ENCODE data around the gene PARP1. TPM values are rescaled to one million over a fixed set of nuclear protein-coding genes. Genes with fewer than 3 reads are reported as not detected.

Gene PARP1
- total and polyA plus RNA-seq, 2 donors (not counting 1 experiment from before 2014, with no cell fraction given) = 118 to 180 TPM

DNA sequence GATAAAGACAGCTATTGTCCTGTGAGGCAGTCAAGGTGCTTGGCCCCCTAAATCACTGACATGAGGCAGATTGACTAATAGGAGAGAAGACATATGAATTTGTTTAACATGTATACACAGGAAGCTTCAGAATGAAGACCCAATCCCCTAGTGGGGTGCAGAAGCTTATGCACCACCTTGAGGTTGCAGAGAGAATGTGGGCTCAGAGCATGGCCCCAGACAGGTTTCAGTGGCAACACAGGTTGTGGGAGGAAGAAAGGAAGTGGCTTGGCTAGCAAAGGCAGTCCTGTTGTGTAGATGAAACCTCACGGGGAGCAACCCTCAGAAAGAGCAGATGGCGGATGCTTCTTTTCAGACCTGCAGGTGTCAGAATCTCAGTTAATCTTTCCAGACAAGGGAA lies 37.0 kb upstream of the PARP1 start:
- Mint-ChIP-seq H3K4me3 (peak overlapping the region; percentile 46), H3K27ac (peak overlapping the region; percentile 78), H3K9me3 (ENCODE audit: insufficient read depth) (no peaks in the 10 kb centered on the region), H3K4me1 (peaks cover 23% of the 10 kb centered on the region), H3K27me3 (no peaks in the 10 kb centered on the region)
- Histone ChIP-seq H3K4me3 (ENCODE audit: control extremely low read depth in 1 of 5, extremely low read depth in 1 of 5, insufficient read depth in 1 of 5, low read depth in 2 of 5, low read length in 4 of 5) (no peak overlapping the region), H3K9ac (ENCODE audit: low read length) (no peak overlapping the region), H3K4me2 (replicated peaks; ENCODE audit: low read depth, low read length, poor library complexity, severe bottlenecking) (peak overlapping the region; percentile 44), H4K20me1 (ENCODE audit: control insufficient read depth, insufficient read depth, low read length, poor library complexity, severe bottlenecking) (no peaks in the 10 kb centered on the region), H3K36me3 (replicated peaks in 1 of 2; ENCODE audit: control extremely low read depth in 1 of 2, control insufficient read depth in 1 of 2, extremely low read depth in 1 of 2, insufficient read depth in 2 of 2, low read length in 1 of 2) (no peaks in the 10 kb centered on the region), H3K79me2 (ENCODE audit: control insufficient read depth, insufficient read depth, low read length) (no peaks in the 10 kb centered on the region), H3K4me1 (ENCODE audit: control insufficient read depth in 2 of 2, insufficient read depth in 2 of 2, low read length in 2 of 2) (peaks cover 23% of the 10 kb centered on the region in 2 donors), H2AFZ (ENCODE audit: insufficient read depth, low read depth, low read length, poor library complexity, severe bottlenecking) (peak overlapping the region; percentile 15), H3K27me3 (replicated peaks in 1 of 4; ENCODE audit: control extremely low read depth in 1 of 4, control insufficient read depth in 3 of 4, insufficient read depth in 4 of 4, low read length in 3 of 4) (no peaks in the 10 kb centered on the region), H3K9me3 (ENCODE audit: control extremely low read depth in 1 of 3, control insufficient read depth in 2 of 3, insufficient read depth in 1 of 3, low read length in 2 of 3) (no peaks in the 10 kb centered on the region), H3K27ac (ENCODE audit: low read length in 2 of 2) (peak overlapping the region; percentile 8 to 20)
- TF ChIP-seq, protein P1, sequence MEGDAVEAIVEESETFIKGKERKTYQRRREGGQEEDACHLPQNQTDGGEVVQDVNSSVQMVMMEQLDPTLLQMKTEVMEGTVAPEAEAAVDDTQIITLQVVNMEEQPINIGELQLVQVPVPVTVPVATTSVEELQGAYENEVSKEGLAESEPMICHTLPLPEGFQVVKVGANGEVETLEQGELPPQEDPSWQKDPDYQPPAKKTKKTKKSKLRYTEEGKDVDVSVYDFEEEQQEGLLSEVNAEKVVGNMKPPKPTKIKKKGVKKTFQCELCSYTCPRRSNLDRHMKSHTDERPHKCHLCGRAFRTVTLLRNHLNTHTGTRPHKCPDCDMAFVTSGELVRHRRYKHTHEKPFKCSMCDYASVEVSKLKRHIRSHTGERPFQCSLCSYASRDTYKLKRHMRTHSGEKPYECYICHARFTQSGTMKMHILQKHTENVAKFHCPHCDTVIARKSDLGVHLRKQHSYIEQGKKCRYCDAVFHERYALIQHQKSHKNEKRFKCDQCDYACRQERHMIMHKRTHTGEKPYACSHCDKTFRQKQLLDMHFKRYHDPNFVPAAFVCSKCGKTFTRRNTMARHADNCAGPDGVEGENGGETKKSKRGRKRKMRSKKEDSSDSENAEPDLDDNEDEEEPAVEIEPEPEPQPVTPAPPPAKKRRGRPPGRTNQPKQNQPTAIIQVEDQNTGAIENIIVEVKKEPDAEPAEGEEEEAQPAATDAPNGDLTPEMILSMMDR (IDR thresholded peaks at IDR 0.05) = peak; percentile 38
- no peak for TF ChIP-seq EZH2 (IDR thresholded peaks at IDR 0.05; ENCODE audit: borderline replicate concordance, insufficient read depth, low read depth, low read length, poor library complexity, severe bottlenecking)
- ATAC-seq (ENCODE audit: low read depth) (peak; percentile 97), DNase-seq (peak; percentile 74)
- intact Hi-C loops (cut with micrococcal nuclease) = no loop called here
- CTCF ChIA-PET = interaction anchor here (1.2 to 2.4 kb wide), 6 partner anchors 8 to 102 kb away, joined by 3 to 13 read pairs (median 5); partner anchors contain the start of gene PARP1
- POLR2A ChIA-PET = interaction anchor here (1.3 kb wide), 1 partner anchor 37 kb away, joined by 6 read pairs; the partner anchor contains the start of gene PARP1
- WGBS (ENCODE audit: insufficient coverage) = 0% methylated on average over 2 of the region's 2 CpGs

DNA sequence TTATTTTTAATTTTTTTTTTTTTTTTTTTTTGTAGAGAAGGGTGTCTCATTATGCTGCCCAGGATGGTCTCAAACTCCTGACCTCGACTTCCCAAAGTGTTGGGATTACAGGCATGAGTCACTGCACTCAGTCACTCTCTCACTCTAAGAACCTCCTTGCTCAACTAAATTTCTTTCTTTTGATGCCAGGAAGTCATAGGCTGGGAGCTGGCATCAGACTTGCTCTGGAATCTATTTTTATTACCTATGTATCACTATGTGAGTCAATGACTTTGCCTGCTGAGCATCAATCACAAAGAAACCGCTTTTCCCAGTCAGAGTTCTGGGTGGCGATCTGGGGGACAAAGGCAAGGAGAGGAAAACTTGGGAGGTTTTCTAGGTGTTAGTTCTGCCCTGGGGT lies 35.5 kb upstream of the PARP1 start:
- H3K4me2 ChIP-seq (replicated peaks; ENCODE audit: low read depth, low read length, poor library complexity, severe bottlenecking) = no peak overlapping the region
- no peak overlapping the region for H3K9ac ChIP-seq (ENCODE audit: low read length)

More for the DNA sequence above, 35.5 kb upstream of the PARP1 start:
- Histone ChIP-seq H4K20me1 (ENCODE audit: control insufficient read depth, insufficient read depth, low read length, poor library complexity, severe bottlenecking) (no peaks in the 10 kb centered on the region), H3K9me3 (ENCODE audit: control extremely low read depth in 1 of 3, control insufficient read depth in 2 of 3, insufficient read depth in 1 of 3, low read length in 2 of 3) (no peaks in the 10 kb centered on the region), H3K27me3 (replicated peaks in 1 of 4; ENCODE audit: control extremely low read depth in 1 of 4, control insufficient read depth in 3 of 4, insufficient read depth in 4 of 4, low read length in 3 of 4) (no peaks in the 10 kb centered on the region), H3K36me3 (replicated peaks in 1 of 2; ENCODE audit: control extremely low read depth in 1 of 2, control insufficient read depth in 1 of 2, extremely low read depth in 1 of 2, insufficient read depth in 2 of 2, low read length in 1 of 2) (no peaks in the 10 kb centered on the region), H3K4me3 (ENCODE audit: control extremely low read depth in 1 of 5, extremely low read depth in 1 of 5, insufficient read depth in 1 of 5, low read depth in 2 of 5, low read length in 4 of 5) (no peak overlapping the region), H3K79me2 (ENCODE audit: control insufficient read depth, insufficient read depth, low read length) (no peaks in the 10 kb centered on the region), H3K27ac (ENCODE audit: low read length in 2 of 2) (no peak overlapping the region), H3K4me1 (ENCODE audit: control insufficient read depth in 2 of 2, insufficient read depth in 2 of 2, low read length in 2 of 2) (peaks cover 23 to 24% of the 10 kb centered on the region in 2 donors), H2AFZ (ENCODE audit: insufficient read depth, low read depth, low read length, poor library complexity, severe bottlenecking) (no peak overlapping the region)
- Mint-ChIP-seq H3K27ac (peak overlapping the region; percentile 1), H3K27me3 (no peaks in the 10 kb centered on the region), H3K4me3 (no peak overlapping the region), H3K4me1 (peaks cover 24% of the 10 kb centered on the region), H3K9me3 (ENCODE audit: insufficient read depth) (no peaks in the 10 kb centered on the region)
- ChIA-PET POLR2A (interaction anchor here (0.7 kb wide), 1 partner anchor 1018 kb away, joined by 11 read pairs; no protein-coding TSS in a partner anchor), CTCF (interaction anchor here (1.0 to 2.4 kb wide), 3 partner anchors 19 to 110 kb away, joined by 3 to 13 read pairs (median 3); partner anchors contain the start of gene PARP1)
- 100% methylated on average over 2 of the region's 3 CpGs for WGBS (ENCODE audit: insufficient coverage)
- intact Hi-C loops (cut with micrococcal nuclease) = no loop called here
- ATAC-seq (ENCODE audit: low read depth) (no peak), DNase-seq (no peak)
- no peak for TF ChIP-seq EZH2 (IDR thresholded peaks at IDR 0.05; ENCODE audit: borderline replicate concordance, insufficient read depth, low read depth, low read length, poor library complexity, severe bottlenecking)
- TF ChIP-seq, protein P1 (IDR thresholded peaks at IDR 0.05) = no peak
